ENCODE results near the gene NXF3.

GRCh38 chrX:103063918-103064434 is 29.0 kb downstream of the NXF3 start, which contains the start of gene BEX1:
- TF ChIP-seq EZH2 (IDR thresholded peaks at IDR 0.05; ENCODE audit: insufficient read depth, low read length) (no peak), CTCF (IDR thresholded peaks at IDR 0.05; ENCODE audit: insufficient read depth, low read depth, low read length) (no peak)

Measured in astrocyte (in vitro differentiated cells and primary cell).